ENCODE measurements around the gene GRK7. TPM values are rescaled to one million over a fixed set of nuclear protein-coding genes. Genes with fewer than 3 reads are reported as not detected.

Gene GRK7, protein sequence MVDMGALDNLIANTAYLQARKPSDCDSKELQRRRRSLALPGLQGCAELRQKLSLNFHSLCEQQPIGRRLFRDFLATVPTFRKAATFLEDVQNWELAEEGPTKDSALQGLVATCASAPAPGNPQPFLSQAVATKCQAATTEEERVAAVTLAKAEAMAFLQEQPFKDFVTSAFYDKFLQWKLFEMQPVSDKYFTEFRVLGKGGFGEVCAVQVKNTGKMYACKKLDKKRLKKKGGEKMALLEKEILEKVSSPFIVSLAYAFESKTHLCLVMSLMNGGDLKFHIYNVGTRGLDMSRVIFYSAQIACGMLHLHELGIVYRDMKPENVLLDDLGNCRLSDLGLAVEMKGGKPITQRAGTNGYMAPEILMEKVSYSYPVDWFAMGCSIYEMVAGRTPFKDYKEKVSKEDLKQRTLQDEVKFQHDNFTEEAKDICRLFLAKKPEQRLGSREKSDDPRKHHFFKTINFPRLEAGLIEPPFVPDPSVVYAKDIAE (N-terminal part only)
- polyA plus RNA-seq, result under 1 TPM in 1 of 2 donors, not detected in 1; 0.01 TPM

DNA sequence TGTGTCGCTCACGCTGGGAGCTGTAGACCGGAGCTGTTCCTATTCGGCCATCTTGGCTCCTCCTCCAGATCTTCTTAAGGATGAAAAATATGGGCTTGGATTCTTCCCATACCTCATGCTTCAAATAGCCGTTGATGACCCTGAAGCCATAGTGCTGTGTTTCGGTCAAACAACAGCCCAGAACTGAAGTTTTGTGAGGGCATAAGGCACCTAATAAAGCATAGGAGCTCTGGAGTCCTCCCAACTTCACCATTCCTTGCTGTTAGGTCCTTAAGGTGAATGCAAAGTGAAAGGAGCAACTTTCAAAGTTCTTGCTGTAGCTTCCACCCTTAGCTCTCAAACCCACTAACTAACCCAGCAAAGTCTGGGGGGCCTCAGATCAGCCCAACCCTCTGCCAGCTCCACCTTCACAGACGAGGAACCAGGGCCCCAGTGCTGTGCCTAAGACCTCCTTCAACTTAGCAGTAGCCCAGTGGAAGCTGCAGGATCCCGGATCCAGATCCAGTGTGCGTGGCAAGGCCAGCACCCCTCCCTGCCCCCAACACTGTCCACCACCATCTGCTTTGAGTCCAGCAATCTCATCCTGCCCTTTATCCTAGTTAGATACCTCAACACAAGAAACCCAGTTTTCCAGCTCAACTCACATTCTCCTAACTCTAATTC is at the start of gene GRK7:
Gene GRK7, plus strand, starts transcription at position 321 of the 663 bp plus-strand sequence. CDS start 14,877 bp downstream, outside the sequence.
- Histone ChIP-seq H3K36me3 (ENCODE audit: control insufficient read depth in 2 of 2, insufficient read depth in 2 of 2, low read length in 1 of 2) (no peaks in the 10 kb centered on the region), H3K4me1 (ENCODE audit: control insufficient read depth in 2 of 2, insufficient read depth in 2 of 2, low read length in 1 of 2) (no peaks in the 10 kb centered on the region), H3K4me3 (ENCODE audit: low read depth in 1 of 2, low read length in 2 of 2) (no peak within 1 kb of the TSS), H3K27me3 (ENCODE audit: control insufficient read depth in 1 of 2, insufficient read depth in 2 of 2, low read length in 2 of 2) (no peaks in the 10 kb centered on the region), H3K9me3 (ENCODE audit: control insufficient read depth in 2 of 2, insufficient read depth in 1 of 2, low read depth in 1 of 2, low read length in 1 of 2) (no peaks in the 10 kb centered on the region), H3K27ac (ENCODE audit: low read depth in 2 of 2, low read length in 1 of 2) (no peak within 1 kb of the TSS)
- WGBS, 2 donors, result 91 to 97% methylated on average over 9 of the region's 9 CpGs

DNA sequence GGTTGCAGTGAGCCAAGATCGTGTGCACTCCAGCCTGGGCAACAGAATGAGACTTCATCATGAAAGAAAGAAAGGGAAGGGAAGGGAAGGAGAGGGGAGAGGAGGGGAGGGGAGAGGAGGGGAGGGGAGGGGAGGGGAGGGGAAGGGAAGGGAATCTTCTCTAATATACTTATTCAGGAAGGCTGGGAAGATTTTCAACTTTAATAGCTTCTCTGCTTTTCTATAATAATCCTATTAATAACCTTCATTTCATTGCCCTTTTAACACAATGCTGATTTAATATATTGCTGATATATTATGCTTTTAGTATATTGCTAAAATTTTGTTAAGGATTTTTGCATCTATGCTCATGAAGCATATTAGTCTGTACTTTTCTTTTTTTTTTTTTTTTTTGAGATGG is 48.5 kb upstream of the GRK7 start:
- no peaks in the 10 kb centered on the region for H3K36me3 ChIP-seq (ENCODE audit: control insufficient read depth in 2 of 2, insufficient read depth in 2 of 2, low read length in 1 of 2)
- H3K9me3 ChIP-seq (ENCODE audit: control insufficient read depth in 2 of 2, insufficient read depth in 1 of 2, low read depth in 1 of 2, low read length in 1 of 2), result no peaks in the 10 kb centered on the region
- H3K4me3 ChIP-seq (ENCODE audit: low read depth in 1 of 2, low read length in 2 of 2), result no peak overlapping the region
- no peaks in the 10 kb centered on the region for H3K4me1 ChIP-seq (ENCODE audit: control insufficient read depth in 2 of 2, insufficient read depth in 2 of 2, low read length in 1 of 2)
- H3K27ac ChIP-seq (ENCODE audit: low read depth in 2 of 2, low read length in 1 of 2), result no peak overlapping the region
- no peaks in the 10 kb centered on the region for H3K27me3 ChIP-seq (ENCODE audit: control insufficient read depth in 1 of 2, insufficient read depth in 2 of 2, low read length in 2 of 2)
- WGBS, 2 donors, result 93 to 100% methylated on average over 1 of the region's 1 CpG

DNA sequence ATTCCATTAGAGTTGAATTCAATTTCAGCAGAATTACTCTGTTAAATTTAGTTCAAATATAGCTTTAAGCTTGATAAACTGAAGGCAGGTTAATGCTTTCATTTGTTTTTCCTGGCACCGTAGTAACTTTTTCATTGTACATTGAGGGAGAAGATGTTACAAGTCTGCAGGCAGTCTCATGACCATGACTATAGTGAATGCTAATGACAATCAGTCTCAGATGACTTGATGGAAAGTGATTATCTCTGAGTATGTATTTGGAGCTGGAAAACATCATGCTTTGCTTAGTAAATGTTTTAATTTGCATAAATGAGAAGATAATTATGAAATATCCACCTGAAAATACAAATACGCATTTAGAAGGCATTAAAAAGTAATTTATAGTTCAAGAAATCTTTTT is 41.1 kb upstream of the GRK7 start:
- no peaks in the 10 kb centered on the region for H3K9me3 ChIP-seq (ENCODE audit: control insufficient read depth in 2 of 2, insufficient read depth in 1 of 2, low read depth in 1 of 2, low read length in 1 of 2)
- H3K4me1 ChIP-seq (ENCODE audit: control insufficient read depth in 2 of 2, insufficient read depth in 2 of 2, low read length in 1 of 2), result peaks cover 0 to 1% of the 10 kb centered on the region in 2 donors
- H3K4me3 ChIP-seq (ENCODE audit: low read depth in 1 of 2, low read length in 2 of 2), result no peak overlapping the region
- H3K27ac ChIP-seq (ENCODE audit: low read depth in 2 of 2, low read length in 1 of 2), result no peak overlapping the region
- WGBS, 2 donors, result 93% methylated on average over 2 of the region's 2 CpGs
- H3K27me3 ChIP-seq (ENCODE audit: control insufficient read depth in 1 of 2, insufficient read depth in 2 of 2, low read length in 2 of 2), result no peaks in the 10 kb centered on the region
- H3K36me3 ChIP-seq (ENCODE audit: control insufficient read depth in 2 of 2, insufficient read depth in 2 of 2, low read length in 1 of 2), result no peaks in the 10 kb centered on the region

DNA sequence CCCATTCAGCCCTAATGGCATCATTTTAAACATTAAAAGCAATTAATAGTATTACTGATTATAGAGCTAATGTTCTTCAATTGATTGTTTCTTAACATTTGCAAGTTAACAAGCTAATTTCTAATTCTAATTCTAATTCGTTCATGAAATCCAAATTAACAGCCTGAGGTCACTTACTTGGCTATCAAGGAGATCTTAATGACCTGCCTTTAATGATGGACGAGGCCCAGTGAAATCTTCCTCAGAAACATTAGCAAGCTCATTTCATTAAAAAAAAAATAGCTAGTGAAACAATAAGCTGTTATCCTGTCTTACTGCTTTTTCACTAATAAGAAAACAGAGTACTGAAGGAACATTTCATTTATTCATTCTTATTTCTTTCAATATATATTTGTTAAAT is 40.6 kb upstream of the GRK7 start:
- WGBS, 2 donors, result 75 to 80% methylated on average over 2 of the region's 2 CpGs
- Histone ChIP-seq H3K27me3 (ENCODE audit: control insufficient read depth in 1 of 2, insufficient read depth in 2 of 2, low read length in 2 of 2) (no peaks in the 10 kb centered on the region), H3K4me3 (ENCODE audit: low read depth in 1 of 2, low read length in 2 of 2) (no peak overlapping the region), H3K27ac (ENCODE audit: low read depth in 2 of 2, low read length in 1 of 2) (no peak overlapping the region), H3K4me1 (ENCODE audit: control insufficient read depth in 2 of 2, insufficient read depth in 2 of 2, low read length in 1 of 2) (peaks cover 0 to 1% of the 10 kb centered on the region in 2 donors), H3K36me3 (ENCODE audit: control insufficient read depth in 2 of 2, insufficient read depth in 2 of 2, low read length in 1 of 2) (no peaks in the 10 kb centered on the region), H3K9me3 (ENCODE audit: control insufficient read depth in 2 of 2, insufficient read depth in 1 of 2, low read depth in 1 of 2, low read length in 1 of 2) (no peaks in the 10 kb centered on the region)

DNA sequence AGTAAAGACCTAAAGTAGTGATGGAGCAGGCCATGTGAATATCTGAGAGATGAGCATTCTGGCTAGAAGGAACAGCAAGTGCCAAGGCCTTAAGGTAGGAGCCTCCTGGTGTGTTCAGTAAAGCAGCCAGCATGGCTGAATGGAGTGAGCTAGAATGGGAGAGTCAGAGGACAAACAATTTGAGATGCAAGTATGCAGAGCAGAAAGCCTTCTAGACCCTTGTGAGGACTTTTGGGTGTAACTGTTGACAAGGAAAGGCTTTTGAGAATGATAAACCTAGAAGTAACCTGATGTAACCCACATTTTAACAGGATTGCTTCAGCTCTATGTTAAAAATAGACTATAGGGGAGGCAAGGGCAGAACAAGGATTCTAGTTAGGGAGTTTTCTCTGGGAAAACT is 40.0 kb upstream of the GRK7 start:
- Histone ChIP-seq H3K27me3 (ENCODE audit: control insufficient read depth in 1 of 2, insufficient read depth in 2 of 2, low read length in 2 of 2) (no peaks in the 10 kb centered on the region), H3K27ac (ENCODE audit: low read depth in 2 of 2, low read length in 1 of 2) (no peak overlapping the region), H3K4me3 (ENCODE audit: low read depth in 1 of 2, low read length in 2 of 2) (no peak overlapping the region), H3K9me3 (ENCODE audit: control insufficient read depth in 2 of 2, insufficient read depth in 1 of 2, low read depth in 1 of 2, low read length in 1 of 2) (no peaks in the 10 kb centered on the region), H3K4me1 (ENCODE audit: control insufficient read depth in 2 of 2, insufficient read depth in 2 of 2, low read length in 1 of 2) (peaks cover 0 to 1% of the 10 kb centered on the region in 2 donors), H3K36me3 (ENCODE audit: control insufficient read depth in 2 of 2, insufficient read depth in 2 of 2, low read length in 1 of 2) (no peaks in the 10 kb centered on the region)

DNA sequence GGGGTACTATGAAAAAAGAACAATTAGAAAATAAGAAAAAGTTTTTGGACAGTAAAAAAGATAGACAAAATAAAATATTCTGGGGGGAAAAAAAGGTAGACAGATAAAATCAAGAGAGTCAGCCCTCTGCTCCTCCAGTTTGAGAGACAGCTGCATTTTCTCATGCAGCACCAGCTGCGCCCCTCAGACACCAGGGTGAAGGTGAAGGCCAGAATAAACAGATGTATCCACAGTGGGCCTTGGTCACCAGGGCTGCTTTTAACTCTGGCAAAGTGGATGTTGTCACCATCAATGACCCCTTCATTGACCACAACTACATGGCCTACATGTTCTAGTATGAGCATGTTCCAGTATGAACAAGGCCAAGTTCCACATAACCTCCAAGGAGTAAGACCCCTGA is 39.0 kb upstream of the GRK7 start:
- no peak overlapping the region for H3K4me3 ChIP-seq (ENCODE audit: low read depth in 1 of 2, low read length in 2 of 2)

DNA sequence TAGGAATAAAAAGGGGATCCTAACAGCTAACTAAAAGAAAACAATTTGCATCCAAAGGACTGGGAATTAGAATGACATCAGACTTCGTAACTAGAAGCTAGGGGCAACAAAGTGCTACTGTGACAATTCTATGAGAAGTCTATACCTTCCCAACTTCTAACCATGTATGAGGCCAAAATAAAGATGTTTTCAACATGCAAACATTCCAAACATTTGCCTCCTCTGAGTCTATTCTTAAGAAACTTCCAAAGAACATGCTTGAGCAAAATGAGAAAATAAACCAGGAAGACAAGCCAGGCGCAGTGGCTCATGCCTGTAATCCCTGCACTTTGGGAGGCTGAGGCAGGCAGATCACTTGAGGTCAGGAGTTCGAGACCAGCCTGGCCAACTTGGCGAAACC is 38.2 kb upstream of the GRK7 start:
- WGBS, 2 donors, result 92 to 94% methylated on average over 4 of the region's 4 CpGs
- no peaks in the 10 kb centered on the region for H3K36me3 ChIP-seq (ENCODE audit: control insufficient read depth in 2 of 2, insufficient read depth in 2 of 2, low read length in 1 of 2)
- no peak overlapping the region for H3K4me3 ChIP-seq (ENCODE audit: low read depth in 1 of 2, low read length in 2 of 2)
- no peaks in the 10 kb centered on the region for H3K27me3 ChIP-seq (ENCODE audit: control insufficient read depth in 1 of 2, insufficient read depth in 2 of 2, low read length in 2 of 2)
- H3K4me1 ChIP-seq (ENCODE audit: control insufficient read depth in 2 of 2, insufficient read depth in 2 of 2, low read length in 1 of 2), result peaks cover 0 to 1% of the 10 kb centered on the region in 2 donors
- no peaks in the 10 kb centered on the region for H3K9me3 ChIP-seq (ENCODE audit: control insufficient read depth in 2 of 2, insufficient read depth in 1 of 2, low read depth in 1 of 2, low read length in 1 of 2)
- no peak overlapping the region for H3K27ac ChIP-seq (ENCODE audit: low read depth in 2 of 2, low read length in 1 of 2)

More for the DNA sequence above, 39.0 kb upstream of the GRK7 start:
- 88 to 96% methylated on average over 1 of the region's 1 CpG for WGBS, 2 donors
- Histone ChIP-seq H3K27ac (ENCODE audit: low read depth in 2 of 2, low read length in 1 of 2) (no peak overlapping the region), H3K27me3 (ENCODE audit: control insufficient read depth in 1 of 2, insufficient read depth in 2 of 2, low read length in 2 of 2) (no peaks in the 10 kb centered on the region), H3K36me3 (ENCODE audit: control insufficient read depth in 2 of 2, insufficient read depth in 2 of 2, low read length in 1 of 2) (no peaks in the 10 kb centered on the region), H3K4me1 (ENCODE audit: control insufficient read depth in 2 of 2, insufficient read depth in 2 of 2, low read length in 1 of 2) (peaks cover 0 to 1% of the 10 kb centered on the region in 2 donors), H3K9me3 (ENCODE audit: control insufficient read depth in 2 of 2, insufficient read depth in 1 of 2, low read depth in 1 of 2, low read length in 1 of 2) (no peaks in the 10 kb centered on the region)

DNA sequence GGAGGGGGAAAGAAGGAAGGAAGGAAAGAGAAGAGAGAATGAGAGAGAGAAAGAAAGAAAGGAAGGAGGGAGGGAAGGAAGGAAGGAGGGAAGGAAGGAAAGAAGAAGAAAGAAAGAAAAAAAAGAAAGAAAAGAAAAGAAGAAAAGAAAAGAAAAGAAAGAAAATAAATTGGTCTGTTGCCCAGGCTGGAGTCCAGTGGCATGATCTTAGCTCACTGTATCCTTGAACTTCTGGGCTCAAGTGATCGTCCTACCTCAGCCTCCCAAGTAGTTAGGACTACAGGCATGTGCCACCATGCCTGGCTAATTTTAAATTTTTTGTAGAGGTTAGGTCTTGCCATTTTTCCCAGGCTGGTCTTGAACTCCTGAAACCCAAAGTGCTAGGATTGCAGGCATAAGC is 36.7 kb upstream of the GRK7 start:
- no peaks in the 10 kb centered on the region for H3K9me3 ChIP-seq (ENCODE audit: control insufficient read depth in 2 of 2, insufficient read depth in 1 of 2, low read depth in 1 of 2, low read length in 1 of 2)
- H3K36me3 ChIP-seq (ENCODE audit: control insufficient read depth in 2 of 2, insufficient read depth in 2 of 2, low read length in 1 of 2), result no peaks in the 10 kb centered on the region
- peaks cover 0 to 1% of the 10 kb centered on the region in 2 donors for H3K4me1 ChIP-seq (ENCODE audit: control insufficient read depth in 2 of 2, insufficient read depth in 2 of 2, low read length in 1 of 2)
- no peaks in the 10 kb centered on the region for H3K27me3 ChIP-seq (ENCODE audit: control insufficient read depth in 1 of 2, insufficient read depth in 2 of 2, low read length in 2 of 2)
- no peak overlapping the region for H3K4me3 ChIP-seq (ENCODE audit: low read depth in 1 of 2, low read length in 2 of 2)
- WGBS, 2 donors, result 90 to 91% methylated on average over 1 of the region's 1 CpG
- H3K27ac ChIP-seq (ENCODE audit: low read depth in 2 of 2, low read length in 1 of 2), result no peak overlapping the region

DNA sequence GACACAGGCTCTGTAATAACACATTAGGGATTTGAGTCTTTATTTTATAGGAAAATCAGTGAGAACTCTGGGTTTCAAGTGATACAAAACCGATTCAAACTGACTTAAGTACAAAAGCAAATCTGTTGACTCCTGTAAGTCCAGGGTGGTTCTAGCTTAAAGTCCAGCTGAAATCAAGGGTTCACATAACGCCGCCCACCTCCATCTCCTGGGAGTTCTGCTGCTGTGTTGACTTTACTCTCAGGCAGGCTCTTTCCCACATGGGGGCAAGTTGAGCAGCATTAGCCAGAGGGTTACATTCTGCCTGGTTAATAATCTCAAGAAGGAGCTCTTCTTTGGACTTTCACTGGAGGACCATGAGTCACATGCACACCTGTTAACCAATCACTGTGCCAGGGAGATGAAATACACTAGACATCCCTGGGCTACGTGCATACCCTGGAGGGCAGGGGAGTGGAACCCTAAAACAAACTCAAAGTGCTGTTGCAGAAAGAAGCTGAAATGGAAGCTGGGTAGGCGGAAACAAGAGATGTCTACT is 34.8 kb upstream of the GRK7 start:
- H3K36me3 ChIP-seq (ENCODE audit: control insufficient read depth in 2 of 2, insufficient read depth in 2 of 2, low read length in 1 of 2), result no peaks in the 10 kb centered on the region
- no peak overlapping the region for H3K4me3 ChIP-seq (ENCODE audit: low read depth in 1 of 2, low read length in 2 of 2)
- no peaks in the 10 kb centered on the region for H3K27me3 ChIP-seq (ENCODE audit: control insufficient read depth in 1 of 2, insufficient read depth in 2 of 2, low read length in 2 of 2)
- WGBS, 2 donors, result 83 to 86% methylated on average over 5 of the region's 5 CpGs
- no peaks in the 10 kb centered on the region for H3K9me3 ChIP-seq (ENCODE audit: control insufficient read depth in 2 of 2, insufficient read depth in 1 of 2, low read depth in 1 of 2, low read length in 1 of 2)
- H3K4me1 ChIP-seq (ENCODE audit: control insufficient read depth in 2 of 2, insufficient read depth in 2 of 2, low read length in 1 of 2), result peaks cover 0 to 1% of the 10 kb centered on the region in 2 donors
- H3K27ac ChIP-seq (ENCODE audit: low read depth in 2 of 2, low read length in 1 of 2), result no peak overlapping the region
